GM21723 (cell line): ENCODE results near the gene ITSN1.

Source experiments
- ATAC-seq: cut with Tn5 transposase; IDR thresholded peaks from one replicate; pipeline ENCODE4 v1.9.1; 2021; ENCODE audit warnings: mild to moderate bottlenecking, moderate library complexity; ENCODE audit not compliant: unreplicated experiment

Gene ITSN1

DNA sequence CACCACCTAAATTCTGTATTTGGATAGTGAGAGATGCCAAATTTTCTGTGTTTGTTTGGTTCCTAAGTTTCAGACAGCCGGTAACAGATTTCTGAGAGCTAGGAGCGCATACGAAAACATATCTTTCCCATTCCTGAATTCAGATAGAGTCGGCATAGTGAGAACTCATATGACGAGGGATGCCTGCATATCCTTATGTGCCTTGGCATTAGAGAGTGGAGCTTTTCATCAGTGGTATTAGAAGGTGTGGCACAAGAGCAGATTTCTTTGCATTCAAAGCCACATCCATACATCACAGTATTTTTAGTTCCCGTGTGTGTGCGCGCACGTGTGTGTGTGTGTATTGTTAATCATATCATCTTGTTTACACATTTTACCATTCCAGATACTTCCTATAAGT, 187.5 kb downstream of the ITSN1 start:
- no peak for ATAC-seq

DNA sequence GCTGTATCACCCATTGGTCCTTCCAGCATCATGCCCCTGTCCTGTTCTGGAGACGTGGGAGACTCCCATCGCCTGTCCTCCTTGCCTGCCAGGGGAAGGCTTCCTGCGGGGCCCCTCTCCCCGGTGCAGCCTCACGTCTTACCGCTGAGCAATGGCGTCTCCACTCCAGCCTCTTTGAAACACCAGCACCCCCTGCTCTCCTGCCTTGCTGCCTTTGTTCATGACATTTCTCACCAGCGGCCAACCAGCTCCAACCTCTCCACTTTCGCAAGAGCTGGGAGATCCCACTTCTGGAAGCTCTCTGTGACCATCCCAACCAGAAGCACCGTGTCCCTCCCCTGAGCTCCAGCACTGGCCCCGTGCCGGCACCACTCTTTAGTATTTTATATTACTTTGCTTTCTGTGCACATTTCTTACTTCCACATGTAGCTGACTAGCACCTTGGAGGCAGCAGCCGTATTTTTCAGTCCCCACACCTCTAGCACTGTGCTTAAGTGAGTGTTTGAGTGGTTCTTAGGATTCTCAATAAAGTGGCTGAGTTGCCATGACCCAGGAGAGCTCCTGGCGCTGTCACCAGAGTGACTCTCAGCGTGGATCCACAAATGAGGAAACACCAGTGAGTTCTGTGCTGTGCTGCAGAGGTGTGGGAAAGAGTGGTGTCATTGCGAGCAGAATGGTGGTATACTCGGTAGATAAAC, 189.8 kb downstream of the ITSN1 start:
- ATAC-seq = no peak

DNA sequence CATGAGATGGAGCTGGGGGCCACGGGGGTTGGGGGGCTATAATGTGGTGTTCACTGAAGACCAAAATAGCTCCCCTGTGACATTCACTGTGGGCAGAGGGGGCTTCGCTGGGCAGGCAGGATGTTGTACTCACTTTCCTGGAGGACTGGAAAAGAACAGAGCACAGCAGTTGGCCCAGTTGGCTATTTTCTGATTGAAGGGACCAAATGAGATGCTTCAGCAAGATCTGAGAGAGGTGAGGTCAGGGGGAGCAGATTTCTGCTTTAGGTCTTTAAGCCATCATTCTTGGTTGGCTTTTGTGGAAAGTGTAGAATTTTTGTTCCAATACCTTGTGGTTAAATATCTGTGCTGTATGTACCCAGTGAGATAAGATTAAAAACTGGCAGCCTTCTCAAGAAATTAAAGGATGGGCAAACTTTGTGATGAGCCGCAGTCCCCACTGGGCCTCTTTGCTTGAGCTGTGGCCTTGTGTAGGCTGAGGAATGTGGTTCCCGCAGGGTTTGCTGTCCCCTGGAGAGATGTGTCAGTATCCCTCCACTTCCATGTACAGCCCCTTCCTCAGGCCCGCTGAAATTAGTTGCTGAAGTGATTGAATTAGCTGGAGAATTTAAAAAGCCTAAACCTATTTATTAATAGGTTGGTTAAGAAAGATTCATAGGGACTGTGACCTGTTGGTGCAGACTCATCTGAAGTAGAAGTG, 192.7 kb downstream of the ITSN1 start:
- no peak for ATAC-seq

DNA sequence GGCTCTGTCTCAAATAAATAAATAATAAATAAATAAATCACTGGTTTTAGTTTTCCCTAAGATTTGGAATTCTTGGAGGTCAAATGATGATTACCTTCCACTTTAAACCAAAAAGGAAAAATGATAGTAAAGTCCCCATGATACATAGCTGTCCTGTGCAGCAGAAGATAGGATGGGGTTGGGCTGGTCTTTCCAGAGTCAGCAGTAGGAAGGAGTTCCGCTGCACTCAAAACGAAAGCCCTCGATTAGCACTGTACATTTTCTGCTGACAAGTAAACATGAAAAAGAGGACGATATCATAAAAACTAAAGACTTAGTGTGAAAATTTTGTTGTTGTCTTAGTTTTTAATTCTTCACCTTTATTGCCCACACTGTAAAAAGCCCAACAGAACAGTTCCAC, 193.6 kb downstream of the ITSN1 start:
- ATAC-seq = no peak

DNA sequence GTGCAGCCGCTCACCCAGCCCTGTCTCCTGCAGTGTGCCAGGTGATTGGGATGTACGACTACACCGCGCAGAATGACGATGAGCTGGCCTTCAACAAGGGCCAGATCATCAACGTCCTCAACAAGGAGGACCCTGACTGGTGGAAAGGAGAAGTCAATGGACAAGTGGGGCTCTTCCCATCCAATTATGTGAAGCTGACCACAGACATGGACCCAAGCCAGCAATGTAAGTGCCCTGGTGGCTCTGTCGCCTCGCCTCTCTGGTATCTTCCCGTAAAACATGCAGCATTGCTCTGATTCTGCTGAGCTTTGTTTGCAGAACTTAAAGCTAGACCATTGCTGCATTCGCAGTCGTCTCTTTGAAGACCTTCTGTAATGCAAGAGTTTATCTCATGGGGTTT, 194.1 kb downstream of the ITSN1 start:
- ATAC-seq = no peak

DNA sequence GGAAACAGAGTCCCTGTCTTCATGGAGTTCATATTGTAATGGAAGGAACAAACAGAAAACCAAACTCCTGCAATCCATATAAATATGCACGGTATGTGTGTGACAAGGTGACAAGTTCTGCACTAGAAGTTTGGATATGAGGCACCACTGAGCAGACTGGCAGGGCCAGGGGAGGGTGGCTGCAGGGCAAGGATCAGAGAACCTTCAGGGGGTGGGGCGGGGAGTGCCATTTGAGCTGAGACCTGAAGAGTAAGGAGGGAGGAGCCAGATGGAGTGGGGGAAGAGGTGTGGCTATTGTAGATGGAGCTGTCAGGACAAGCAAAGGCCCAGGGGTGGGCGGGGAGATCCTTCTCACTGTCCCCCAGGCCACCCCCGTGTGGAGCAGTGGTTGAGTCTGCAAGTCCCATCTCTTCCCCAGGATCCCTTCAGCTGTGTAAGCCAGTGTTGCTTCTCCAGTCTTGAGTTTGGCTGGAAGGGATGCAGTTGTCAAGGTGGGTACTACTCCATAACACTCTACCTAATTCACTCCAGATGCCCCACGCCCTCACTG, 196.9 kb downstream of the ITSN1 start:
- ATAC-seq = no peak

DNA sequence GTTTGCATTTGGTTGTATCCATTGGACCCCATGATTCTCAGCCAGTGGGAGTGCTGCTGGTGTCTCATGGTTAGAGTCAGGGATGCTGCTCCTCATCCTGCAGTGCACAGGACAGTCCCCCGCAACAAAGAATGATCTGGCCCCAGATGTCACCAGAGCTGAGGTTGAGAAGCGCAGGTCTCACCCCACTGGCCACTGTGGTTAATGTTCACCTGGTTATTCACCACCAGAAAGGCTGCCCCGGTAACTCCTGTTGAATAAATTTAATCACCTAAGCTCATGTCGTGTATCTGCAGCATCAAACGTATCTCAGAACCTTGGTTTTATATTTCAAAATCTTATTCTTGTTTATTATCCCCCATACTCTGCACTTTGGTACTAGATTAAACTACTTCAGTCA, 197.5 kb downstream of the ITSN1 start:
- no peak for ATAC-seq

DNA sequence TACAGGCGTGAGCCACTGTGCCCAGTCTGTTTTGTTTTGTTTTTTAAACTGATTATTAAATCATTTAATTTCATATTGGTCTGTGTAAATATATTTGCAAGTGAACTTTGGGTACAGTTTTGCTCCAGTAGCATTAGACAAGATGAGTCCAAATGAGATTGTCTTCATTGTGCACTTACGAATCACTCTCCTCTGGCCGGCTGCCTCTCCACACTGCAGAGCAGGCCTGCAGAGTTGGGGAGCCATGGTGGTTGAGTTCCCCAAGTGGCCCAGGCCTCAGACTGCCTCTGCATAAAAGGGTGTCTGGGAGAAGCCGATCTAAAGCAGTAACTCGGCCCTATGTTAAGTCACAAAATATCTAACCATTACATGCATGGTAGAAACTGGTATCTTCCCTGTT, 198.5 kb downstream of the ITSN1 start:
- no peak for ATAC-seq

DNA sequence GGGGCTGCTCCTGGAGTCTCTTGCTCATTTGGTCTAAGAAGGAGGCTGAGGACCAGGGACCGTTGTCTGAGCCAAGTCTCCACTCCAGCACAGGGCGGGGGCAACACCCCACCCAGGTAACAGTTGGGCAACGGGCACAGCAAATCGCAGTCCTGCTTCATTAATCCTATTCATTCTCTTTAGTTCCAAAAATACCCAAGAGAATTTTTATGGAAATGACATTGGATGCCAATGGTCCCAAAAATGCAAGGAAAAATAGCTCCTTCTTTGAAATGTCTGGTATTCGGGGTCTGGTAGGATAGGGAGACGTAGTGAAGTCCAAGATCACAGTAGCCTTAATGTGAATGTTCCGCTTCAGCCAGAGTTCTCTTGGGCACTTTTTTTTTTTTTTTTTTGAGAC, 199.3 kb downstream of the ITSN1 start:
- no peak for ATAC-seq

DNA sequence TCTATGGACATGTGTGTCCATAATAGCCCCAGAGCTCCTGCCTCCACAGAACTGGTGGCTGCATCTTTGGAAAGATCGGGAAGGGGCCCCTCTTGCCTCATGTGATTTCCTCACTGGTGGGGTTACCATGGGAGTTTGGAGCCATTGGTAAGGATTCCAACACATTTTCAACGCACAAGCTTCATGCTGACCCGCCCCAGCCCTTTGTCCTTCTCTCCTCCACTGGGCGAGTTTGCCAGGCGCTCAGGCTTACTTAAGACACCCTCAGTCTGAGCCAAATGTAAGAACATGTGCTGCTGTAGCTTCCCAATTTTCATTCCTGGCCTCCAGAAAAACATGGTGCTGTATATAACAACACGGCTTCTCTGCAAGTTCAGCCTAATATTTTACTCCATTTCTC, 200.9 kb downstream of the ITSN1 start:
- ATAC-seq = no peak

DNA sequence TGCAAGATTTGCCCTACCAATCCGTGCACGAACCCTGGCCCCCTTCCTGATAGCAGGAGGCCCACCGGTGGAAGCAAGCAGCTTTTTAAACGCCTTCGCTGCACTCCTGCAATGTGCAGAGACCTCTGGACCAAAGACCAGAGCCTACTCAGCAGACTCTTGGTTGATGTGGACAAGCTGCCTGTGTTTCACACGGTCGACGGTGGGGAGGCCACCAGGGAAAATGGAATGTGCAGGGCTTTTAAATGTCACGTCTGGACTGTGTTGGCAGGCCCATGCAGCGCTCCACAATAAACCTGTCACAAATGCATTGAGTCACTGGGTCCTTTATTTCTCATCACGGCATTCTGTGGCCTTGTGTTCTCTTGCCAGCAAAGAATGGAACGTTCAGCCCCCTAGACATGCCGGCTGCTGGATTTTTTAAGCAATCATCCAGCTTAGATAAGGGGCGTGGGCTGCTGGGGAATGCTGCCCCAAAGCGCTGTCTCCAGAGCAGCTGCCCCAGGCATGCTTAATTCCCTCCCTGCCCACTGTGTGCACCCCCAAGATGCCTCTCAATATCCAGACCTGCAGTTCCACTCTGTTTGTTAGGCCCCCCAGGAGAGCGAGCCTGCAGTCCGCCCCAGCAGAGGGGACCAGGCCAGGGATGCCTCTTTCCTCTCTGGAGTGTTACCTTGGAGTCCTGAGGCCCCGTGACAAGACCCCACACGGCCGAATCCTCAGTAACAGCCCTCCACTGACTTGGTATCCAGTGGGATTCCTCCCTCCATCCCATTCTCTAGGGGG, 202.0 kb downstream of the ITSN1 start:
- no peak for ATAC-seq

DNA sequence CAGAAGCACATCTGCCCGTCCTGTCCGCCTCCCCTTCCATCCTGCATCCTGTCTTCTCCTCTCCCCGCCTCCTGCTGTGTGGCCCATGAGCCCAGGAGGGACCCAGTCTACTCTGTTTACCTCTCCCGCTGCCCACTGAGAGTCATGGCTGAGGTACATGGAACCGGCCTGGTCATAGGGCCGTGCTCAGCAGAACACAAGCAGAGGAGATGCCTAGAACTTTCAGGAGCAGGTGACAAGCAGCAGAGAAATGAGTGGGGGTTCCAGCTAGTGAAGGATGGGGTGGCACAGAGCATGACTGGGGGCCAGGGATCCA, 202.5 kb downstream of the ITSN1 start:
- no peak for ATAC-seq

DNA sequence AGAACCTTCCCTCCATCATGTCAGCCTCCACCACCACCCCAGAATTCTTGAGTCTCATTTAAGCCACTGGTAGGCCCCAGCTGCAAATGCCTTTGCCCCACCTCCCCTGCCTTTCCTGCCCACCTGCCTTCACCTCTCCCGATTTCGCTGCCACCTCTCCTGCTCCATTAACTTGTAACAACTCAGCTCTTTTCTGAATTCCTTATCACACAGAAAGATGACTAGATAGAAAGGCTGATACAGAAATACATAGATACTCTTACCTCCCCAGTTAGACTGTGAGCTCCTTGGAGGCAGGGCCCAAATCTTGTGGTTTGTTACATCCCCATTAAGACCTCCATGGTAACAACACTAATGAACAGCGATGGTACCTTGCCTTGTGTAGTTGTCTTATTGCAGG, 203.8 kb downstream of the ITSN1 start:
- no peak for ATAC-seq

DNA sequence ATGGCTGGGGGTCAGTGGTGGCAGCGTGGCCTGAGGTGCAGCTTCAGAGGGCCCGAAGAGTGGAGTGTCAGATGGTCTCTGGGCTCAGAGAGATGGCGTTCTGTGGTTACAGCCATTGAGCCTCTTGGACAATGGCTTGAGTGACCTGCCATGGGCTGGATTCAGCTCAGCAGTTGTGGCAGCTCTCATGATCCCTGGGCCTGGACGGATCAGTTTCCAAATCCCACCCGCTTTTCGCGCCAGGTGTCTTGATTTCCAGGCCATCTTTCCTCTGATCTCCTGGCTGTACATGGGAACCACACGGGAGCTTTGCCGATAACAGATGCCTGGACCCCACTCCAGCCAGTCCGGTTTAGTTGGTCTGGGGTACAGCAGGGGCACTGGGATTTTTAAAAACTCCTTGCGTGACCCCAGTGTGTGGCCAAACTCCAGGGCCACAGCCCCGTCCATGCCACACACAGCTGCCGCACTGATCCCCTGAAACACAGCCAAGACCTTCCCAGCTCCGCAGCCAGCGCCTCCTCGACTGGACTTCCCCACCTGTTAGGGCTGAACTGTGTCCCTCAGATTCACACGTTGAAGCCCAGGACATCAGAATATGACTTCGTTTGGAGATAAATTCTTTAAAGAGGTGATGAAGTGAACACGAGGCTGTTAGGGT, 205.4 kb downstream of the ITSN1 start:
- ATAC-seq = no peak

DNA sequence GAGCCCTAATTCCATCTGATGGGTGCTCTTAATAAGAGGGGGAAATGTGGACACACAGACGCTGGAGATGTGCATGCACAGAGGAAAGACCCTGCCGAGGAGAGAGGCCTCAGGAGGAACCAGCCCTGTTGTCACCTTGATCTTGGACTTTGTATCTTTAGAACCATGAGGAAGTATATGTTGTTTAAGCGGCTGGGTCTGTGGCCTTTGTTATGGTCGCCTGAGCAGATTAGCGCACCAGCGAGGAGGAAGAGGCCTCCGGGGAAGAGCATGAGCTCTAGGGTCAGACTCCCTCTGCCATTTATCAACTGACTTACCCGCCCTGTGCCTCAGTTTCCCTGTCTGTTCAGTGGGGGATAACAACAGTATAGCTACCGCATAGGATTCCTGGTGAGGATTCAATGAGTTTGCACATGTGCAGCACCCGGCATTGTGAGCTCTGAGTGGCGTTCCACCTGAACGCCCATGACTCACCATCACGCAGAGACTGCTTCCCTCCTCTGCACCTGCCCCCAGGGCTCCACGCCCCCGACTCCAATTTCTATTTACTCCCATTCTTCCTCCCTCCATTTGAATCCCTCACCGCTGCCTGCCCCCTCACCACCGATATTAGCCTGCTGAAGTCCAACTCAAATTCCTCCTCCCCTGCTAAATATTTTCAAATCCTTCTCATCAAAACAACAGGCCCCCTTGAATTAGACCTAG, 206.1 kb downstream of the ITSN1 start:
- no peak for ATAC-seq

DNA sequence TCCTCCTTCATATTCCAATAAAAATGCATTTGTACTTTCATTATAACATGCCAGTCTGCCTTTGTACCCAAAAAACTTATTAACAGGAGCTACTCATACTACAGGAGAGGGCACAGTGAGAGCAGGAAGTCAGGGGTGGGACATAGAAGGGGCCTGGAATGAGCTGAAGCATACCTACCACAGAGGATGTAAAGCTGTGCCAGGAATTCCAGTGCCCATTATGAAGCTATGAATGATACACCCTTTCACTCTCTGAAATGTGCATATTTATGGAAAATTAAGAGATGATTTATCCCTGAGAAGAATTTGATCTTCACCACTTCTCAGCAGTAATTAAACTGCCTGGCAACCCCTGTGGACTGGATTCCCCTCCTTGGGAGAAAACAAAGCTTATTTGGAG, 207.5 kb downstream of the ITSN1 start:
- no peak for ATAC-seq

DNA sequence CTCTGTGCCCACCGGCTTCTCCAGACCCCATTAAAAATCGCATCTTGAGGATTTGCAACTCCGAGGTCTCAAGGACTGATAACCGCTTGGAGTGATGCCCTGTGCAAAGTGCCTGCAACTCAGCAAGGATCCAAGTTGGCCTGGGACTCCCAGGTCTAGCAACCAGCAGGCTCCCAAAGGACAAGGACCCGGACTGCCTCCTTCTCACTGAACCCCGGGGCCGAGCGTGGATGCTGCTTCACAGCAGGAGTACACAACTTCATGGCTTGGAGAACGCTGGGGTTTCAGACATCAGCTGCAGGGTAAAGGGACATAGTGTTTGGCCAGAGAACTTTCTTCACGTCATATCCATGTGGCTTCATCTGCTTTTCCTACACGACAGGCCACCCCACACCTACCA, 208.1 kb downstream of the ITSN1 start:
- no peak for ATAC-seq

DNA sequence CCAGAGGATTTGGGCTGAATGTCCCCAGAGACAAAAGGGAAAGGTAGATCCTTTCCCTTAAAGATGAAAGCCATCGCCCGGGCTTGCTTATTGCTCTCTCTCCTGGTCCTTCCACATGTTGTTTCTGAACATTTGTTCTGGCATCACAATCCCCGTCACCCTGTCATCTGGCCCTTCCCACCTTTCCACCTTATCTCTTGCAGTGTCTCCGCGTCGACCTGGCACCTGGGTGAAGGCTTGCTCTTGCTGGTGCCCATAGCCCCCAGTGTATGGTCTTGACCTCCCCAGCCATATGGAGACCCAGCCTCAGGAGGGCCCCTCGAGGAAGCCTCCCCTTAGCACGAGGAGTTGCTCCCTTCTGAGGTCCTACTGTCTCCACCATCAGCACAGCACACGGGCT, 208.7 kb downstream of the ITSN1 start:
- no peak for ATAC-seq

DNA sequence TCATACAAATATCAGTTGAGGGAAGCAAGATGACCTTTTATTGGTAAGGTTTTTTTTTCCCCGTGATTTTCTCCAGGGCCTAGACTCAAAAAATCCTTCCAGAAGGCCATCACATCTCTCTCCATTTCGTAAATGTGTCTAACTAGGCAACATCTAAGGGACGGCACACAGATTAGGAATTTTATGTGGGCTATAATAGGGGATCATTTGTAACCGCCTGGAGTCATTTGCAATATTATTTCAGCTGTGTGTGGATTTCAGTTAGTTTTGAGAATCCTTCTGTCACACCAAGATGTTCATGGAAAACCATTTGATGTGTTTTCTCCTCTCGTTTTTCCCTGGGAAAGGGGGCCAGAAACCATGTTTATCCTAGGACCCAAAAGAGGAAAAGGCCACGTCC, 210.2 kb downstream of the ITSN1 start:
- ATAC-seq = no peak

DNA sequence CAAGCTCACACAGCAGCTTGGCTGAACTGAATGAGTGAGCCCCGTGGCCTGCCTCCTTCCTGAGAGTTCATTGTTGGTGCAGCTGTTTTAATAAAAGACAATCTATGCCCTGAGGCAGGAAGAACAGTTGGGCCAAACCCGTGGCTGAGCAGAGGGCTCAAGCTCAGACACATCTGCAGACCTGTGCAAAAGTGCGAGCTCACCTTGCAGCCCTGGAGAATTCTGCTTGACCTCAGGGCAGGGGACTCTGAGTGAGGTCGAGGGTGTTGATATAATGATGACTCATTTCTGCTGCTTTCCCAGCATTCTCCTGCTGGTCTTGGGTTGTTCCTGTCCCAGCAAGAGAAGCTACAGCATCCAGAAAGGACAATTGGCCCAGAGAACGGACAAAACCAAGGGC, 212.3 kb downstream of the ITSN1 start:
- ATAC-seq = no peak

DNA sequence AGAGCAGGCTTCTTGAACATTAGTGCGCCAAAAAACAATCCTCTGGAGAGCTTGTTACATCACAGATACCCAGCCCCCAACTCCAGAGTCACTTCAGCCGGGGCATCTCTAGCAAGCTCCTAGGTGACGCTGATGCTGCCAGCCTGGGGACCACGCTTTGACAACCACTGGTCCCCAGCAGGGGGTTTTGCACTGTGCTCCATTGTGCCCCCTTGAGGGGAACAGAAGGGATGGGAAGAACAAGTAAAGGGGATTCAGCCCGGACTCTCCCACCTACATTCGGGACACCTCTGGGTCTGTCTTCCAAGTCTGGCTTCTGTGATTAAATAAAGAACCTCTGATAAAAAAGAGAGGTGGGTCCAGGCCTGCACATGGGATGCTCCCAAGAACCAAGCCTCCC, 212.9 kb downstream of the ITSN1 start:
- ATAC-seq = no peak
